Endometrial microvascular endothelial cells (primary cell): ENCODE measurements around the gene FANCB. TPM values are rescaled to one million over a fixed set of nuclear protein-coding genes. Genes with fewer than 3 reads are reported as not detected.

ENCODE experiments used
- in situ Hi-C: cut with HindIII; loops from 2 replicates; pipeline ENCODE4 v1.10.0; 2017; ENCODE audit warnings: low sequenced_read_pairs, low pct_unique_long_range_greater_than_20kb; ENCODE audit errors: inconsistent ontology term
- total RNA-seq: library from RNA; depleted of rRNA; stranded (reverse); fragments of >200 nt; gene quantifications from one replicate; pipeline ENCODE4 v1.2.3, GENCODE V29; 2015; ENCODE audit errors: inconsistent ontology term

Gene FANCB
- total RNA-seq: 6.5 TPM

DNA sequence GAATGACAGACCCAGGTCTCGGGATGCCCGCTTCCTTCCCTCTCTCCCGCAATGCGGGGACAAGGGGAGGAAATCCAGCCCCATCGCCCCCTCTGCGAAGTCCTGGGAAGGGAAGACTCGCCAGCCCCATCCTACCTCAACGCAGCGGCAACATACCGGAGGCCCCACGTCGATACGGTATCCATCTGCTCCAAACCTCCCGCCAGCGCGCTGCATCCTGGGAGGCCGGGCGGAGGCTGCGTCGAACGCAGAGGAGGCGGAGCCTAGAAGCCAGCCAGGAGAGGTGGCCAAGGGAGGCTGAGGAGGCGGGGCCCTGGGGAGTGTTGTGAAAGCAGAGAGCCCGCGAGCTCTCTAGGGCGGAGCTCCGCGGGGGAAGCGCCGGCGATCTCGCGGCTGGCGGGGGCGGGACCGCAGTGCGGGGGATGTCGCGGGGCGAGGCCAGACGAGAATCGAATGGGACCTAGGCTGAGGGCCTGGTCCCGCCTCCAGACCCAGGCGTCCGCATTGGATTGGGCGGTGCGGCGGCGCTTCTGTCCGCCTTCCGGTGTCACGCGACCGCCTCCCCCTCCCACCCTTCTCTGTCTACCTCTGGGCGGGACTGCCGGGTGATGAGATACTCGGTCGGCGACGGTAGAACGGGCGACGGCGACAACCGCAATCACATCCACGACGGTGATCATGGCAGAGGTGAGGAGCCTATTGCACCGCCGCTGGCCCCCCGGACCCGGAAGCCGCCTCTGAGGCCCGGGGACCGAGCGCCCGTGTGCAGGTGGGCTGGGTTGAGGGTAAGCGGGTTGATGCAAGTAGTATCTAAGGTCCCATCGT lies at the start of gene FANCB, which contains the start of gene MOSPD2:
Gene FANCB (minus strand): TSS at position 219 of the 825 bp plus-strand sequence. CDS start 7,559 bp downstream, outside the sequence.
Gene MOSPD2 (plus strand): TSS at position 571 of the 825 bp plus-strand sequence. CDS start 108 bp downstream, at position 679.
- in situ Hi-C loops: no loop called here

- in situ Hi-C loops: no loop called here
These were observed 49.6 kb upstream of the FANCB start for GRCh38 chrX:14922437-14922836.

DNA sequence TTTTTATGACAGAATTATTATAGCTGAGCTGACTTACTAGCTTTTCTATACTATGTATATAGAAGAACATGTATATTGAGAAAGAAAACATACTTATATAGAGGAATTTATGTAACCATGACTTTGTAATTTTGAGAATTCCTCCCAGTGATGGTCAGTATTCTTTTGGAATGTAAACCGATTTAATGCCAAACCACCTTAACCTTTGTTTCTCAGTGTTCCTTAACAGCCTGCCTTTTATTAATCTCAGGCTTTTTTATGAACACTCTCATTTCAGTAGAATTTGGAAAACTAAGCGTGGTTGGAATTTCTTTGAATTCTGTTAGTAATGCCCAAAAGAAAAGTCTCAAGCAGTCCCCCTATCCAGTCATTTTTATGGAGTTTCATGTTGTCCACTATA lies 47.3 kb upstream of the FANCB start:
- in situ Hi-C loops: no loop called here

GRCh38 chrX:14919407-14919806 lies 46.5 kb upstream of the FANCB start:
- in situ Hi-C loops: no loop called here

- in situ Hi-C loops: no loop called here
These were observed 43.3 kb upstream of the FANCB start for GRCh38 chrX:14916017-14916674.

DNA sequence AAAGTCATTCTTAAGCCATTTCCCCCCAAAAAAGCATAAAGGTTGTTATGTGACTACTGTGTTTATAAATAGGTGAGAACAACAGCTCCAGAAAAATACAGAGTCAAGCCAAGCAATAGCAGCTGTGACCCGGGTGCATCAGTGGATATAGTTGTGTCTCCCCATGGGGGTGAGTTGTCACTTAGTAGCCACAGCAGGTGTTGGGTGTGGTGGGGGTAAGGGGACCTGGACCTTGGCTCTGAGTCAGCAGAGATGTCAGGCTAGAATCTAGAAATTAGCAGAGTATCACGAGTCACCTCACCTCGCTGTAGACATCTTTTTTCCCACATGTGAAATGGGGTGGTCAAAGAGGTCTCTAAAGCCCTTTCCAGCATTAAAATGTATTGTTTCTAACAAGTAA lies 42.7 kb upstream of the FANCB start:
- in situ Hi-C loops: no loop called here

- in situ Hi-C loops: no loop called here
These were observed 40.4 kb upstream of the FANCB start for GRCh38 chrX:14913241-14913640.

- in situ Hi-C loops: no loop called here
These were observed 31.0 kb upstream of the FANCB start for GRCh38 chrX:14903891-14904290.

DNA sequence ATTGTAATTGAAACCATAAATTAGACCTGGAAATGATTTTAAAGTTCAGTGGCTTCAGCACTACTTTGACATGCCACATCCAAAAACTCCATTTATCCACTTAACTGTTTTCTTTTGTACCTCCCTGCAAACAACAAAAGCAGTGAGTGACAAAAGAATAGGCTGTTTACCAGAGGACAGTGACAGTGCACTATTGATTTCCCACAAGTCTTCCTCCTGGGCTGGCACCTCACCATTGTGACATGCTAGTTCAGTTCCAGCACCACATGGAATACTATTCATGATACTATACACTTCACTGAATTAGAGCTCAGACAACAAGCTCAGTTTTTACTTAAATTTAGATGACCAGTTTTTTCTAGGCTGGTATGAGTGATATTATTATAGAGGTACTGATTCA lies 29.7 kb upstream of the FANCB start:
- in situ Hi-C loops: no loop called here

DNA sequence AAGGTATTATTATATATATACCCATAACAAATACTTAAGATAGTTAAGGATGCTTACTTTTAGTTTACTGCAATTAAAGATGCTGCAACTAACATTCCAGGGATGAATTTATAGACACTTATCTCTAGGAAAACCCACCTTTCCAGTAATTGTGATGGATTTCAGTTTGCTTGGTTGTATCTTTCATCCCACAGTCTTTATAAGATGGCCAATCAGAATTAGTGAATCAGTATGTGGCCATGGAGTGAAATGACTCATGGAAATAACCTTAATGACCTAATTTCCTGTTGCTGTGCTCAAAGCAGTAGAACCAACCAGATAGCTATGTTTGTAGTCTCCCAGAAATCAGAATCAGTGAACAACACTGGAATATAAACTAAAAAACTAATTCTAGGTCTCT lies 26.7 kb upstream of the FANCB start:
- in situ Hi-C loops: no loop called here

DNA sequence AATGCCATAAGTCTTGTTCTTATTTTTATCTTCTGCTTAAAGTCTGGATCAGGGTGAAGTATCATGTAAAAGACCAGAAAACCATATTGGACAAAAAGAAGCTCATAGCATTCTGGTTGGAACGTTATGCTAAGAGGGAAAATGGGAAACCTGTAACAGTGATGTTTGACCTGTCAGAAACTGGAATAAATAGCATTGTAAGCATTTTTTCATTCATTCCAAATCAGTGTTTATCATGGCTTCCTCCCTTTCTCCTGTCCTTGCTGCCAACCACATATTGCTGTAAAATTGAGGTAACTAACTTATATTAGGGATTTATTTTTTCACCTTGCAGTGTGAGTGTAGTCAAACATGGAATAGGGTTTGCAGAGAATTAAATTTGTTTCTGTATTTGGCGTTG lies 24.2 kb upstream of the FANCB start:
- in situ Hi-C loops: no loop called here

GRCh38 chrX:14896273-14896672 lies 23.4 kb upstream of the FANCB start:
- in situ Hi-C loops: no loop called here

DNA sequence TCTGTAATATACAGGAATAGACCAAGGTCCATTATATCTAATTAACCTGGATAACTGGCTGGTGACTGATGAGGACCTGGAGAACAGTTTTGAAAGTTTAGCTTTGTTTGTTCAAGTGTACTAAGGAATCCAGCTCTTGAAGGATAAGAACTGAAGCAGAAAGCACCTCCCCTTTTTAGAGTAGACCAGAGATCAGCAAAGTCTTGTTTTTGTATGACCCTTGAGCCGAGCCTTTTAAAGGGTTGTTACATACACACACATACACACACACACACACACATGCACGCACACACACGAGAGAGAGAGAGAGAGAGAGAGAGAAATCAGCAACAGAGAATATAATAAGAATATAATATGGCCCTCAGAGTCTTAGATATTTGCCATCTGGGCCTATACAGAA lies 13.4 kb upstream of the FANCB start:
- in situ Hi-C loops: no loop called here

DNA sequence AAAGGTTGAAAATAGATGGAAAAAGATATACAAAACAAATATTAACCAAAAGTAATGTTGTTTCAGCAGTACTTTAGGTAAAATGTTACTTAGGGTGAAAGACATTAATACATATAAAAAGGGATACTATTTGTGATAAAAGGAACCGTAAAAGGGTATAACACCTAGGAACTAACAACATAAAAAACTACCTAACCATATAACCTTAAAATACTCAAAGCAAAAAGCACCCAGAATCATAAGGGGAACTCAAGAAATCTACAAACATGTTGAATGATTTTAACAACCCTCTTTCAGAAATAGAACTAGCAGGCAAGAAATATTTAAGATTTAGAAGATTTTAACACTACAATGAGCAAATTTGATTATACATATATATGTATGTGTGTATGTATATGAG lies 11.8 kb upstream of the FANCB start:
- in situ Hi-C loops: no loop called here

- in situ Hi-C loops: no loop called here
These were observed 11.0 kb upstream of the FANCB start for GRCh38 chrX:14883826-14884225.

DNA sequence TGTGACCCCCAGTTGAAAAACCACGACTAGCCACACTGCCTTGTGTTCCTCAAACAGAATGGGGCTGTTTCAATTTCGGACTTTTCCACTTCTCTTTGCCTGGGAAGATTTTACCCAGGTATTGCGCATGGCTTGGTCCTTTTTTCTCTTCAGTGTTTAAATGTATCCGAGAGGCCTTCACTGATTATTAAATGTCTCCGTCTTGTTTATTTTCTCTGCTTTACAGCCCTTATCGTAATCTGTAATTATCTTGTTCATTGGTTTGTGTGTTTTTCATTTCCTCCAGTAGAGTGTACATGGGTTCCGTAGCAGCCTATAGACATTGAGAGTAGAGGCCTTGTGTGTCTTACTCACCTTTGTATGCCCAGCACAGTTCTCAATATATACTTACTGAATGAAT lies 2.8 kb upstream of the FANCB start:
- in situ Hi-C loops: no loop called here

- in situ Hi-C loops: no loop called here
These were observed 794 bp upstream of the FANCB start for GRCh38 chrX:14873676-14874049.

DNA sequence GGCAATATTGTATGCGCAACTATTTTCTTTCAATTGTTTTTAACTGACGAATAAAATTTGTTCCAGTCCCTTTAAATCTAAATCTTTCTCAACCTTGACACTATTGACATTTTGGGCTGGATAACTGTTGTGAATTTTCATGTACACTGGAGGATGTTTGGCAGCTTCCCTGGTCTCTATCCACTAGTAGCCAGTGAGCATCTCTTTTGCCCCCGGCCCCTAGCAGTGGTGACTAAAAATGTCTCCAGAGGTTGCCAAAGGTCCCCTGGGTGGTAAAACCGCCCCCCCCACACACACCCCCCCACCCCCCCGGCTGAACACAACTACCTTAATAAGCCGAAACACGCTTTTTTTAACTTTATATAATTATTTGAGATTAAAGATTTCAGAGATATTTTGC lies 514 bp downstream of the FANCB start:
- in situ Hi-C loops: no loop called here

DNA sequence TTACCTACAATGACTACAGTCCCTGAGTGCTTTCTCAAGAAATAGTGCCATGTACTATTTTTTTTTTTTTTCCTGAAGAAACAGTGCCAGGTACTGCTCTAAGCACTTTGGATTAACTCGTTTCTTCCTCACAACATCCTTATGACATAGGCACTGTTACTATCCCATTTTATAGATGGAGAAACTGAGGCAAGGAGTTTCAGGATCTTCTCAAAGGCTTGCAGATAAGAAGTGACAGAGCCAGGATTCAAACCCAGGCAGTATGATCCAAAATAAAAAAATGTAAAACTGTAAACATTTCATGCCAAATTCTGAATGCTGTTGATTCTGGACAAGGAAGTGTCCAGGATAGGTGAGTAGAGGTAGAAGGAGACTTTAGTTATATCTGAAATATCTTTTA lies 1.1 kb downstream of the FANCB start:
- in situ Hi-C loops: no loop called here

DNA sequence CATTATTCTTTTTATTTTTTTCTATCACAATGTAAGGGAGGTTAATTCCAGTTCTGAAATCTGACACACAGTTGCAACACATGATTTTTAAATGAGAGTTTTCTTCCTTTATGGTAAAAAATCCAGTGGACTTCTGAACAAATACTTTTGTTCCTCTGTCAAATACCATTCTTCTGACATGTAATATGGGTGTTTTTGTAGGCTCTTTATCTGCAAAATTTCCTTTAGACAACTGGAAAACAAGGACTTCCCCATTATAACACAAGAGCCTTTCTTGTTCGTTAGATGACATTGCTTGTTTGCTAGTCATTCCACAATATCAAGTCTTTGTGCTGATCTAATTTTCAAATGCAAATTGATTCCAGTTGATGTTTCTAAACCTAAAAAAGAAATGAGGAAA lies 7.7 kb downstream of the FANCB start:
- in situ Hi-C loops: no loop called here
